Keratinocyte (primary cell): ENCODE results near the gene MSI2.

ENCODE experiments used
- EZH2 ChIP-seq: IDR thresholded peaks from one replicate; pipeline ENCODE4 v1.6.1; 2012; ENCODE audit warnings: inconsistent platforms, mild to moderate bottlenecking, low read length, moderate library complexity
- TF ChIP-seq, protein P1 (sequence below), 3 experiments: IDR thresholded peaks in 1 of 3; conservative IDR thresholded peaks in 1 of 3; optimal IDR thresholded peaks in 1 of 3; 2 replicates in 2 of 3; 3 replicates in 1 of 3; pipeline versions ENCODE3 to v1.5.1; 2011; ENCODE audit warnings: low read length in 3 of 3, mild to moderate bottlenecking in 3 of 3, moderate library complexity in 2 of 3, control low read depth in 1 of 3, inconsistent platforms in 1 of 3; ENCODE audit not compliant: insufficient read depth in 2 of 3; ENCODE audit errors: extremely low read depth in 1 of 3

DNA sequence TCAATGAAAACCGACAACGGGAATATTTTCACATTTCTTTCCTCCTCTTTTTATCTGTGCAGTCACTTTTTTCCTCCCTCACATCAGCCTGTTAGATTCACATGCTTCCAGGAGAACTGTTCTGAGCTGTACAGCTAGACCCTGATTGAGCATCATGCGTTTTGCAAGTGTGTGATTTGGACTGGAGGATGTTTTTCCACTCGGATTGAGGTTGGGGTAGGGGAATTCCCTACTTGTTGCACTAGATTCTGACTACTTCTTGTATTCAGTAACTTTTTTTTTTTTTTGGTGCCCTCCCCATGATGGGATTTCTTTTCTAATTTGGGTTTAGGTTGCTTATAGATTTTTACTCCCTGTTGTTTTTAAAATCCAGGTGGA is 4.8 kb downstream of the MSI2 start:
- TF ChIP-seq, protein P1, sequence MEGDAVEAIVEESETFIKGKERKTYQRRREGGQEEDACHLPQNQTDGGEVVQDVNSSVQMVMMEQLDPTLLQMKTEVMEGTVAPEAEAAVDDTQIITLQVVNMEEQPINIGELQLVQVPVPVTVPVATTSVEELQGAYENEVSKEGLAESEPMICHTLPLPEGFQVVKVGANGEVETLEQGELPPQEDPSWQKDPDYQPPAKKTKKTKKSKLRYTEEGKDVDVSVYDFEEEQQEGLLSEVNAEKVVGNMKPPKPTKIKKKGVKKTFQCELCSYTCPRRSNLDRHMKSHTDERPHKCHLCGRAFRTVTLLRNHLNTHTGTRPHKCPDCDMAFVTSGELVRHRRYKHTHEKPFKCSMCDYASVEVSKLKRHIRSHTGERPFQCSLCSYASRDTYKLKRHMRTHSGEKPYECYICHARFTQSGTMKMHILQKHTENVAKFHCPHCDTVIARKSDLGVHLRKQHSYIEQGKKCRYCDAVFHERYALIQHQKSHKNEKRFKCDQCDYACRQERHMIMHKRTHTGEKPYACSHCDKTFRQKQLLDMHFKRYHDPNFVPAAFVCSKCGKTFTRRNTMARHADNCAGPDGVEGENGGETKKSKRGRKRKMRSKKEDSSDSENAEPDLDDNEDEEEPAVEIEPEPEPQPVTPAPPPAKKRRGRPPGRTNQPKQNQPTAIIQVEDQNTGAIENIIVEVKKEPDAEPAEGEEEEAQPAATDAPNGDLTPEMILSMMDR (optimal IDR thresholded peaks at IDR 0.05 in 1 of 3, IDR thresholded peaks at IDR 0.05 in 1 of 3, conservative IDR thresholded peaks at IDR 0.05 in 1 of 3; ENCODE audit: extremely low read depth in 1 of 3, insufficient read depth in 2 of 3, low read length in 3 of 3): no peak
- TF ChIP-seq EZH2: no peak
